ENCODE data around the gene OR8B8. TPM values are rescaled to one million over a fixed set of nuclear protein-coding genes. Genes with fewer than 3 reads are reported as not detected.

Gene OR8B8
- total RNA-seq, 1 experiment from 2014 or later, result not detected

GRCh38 chr11:124441081-124441480, 4.4 kb downstream of the OR8B8 start:
- ChIA-PET POLR2A (no interaction called here), CTCF (no interaction called here), RAD21 (ENCODE audit: low non-redundant PET in 1 of 2, low total read pairs in 2 of 2, uncharacterized antibody in 2 of 2, unreplicated experiment in 2 of 2) (no interaction called here)
- no peaks in the 10 kb centered on the region for H3K9me3 ChIP-seq (ENCODE audit: control insufficient read depth in 1 of 2, insufficient read depth in 1 of 2, low read depth in 1 of 2, low read length in 2 of 2)
- H3K27me3 ChIP-seq (ENCODE audit: insufficient read depth, low read length), result peaks cover 61% of the 10 kb centered on the region
- no peak for DNase-seq (ENCODE audit: low read depth, low spot score)
- no peaks in the 10 kb centered on the region for H3K4me1 ChIP-seq (ENCODE audit: control insufficient read depth in 1 of 2, insufficient read depth in 2 of 2, low read length in 2 of 2)
- H3K27ac ChIP-seq (ENCODE audit: low read depth, low read length), result no peak overlapping the region
- intact Hi-C loops (cut with micrococcal nuclease), result no loop called here
- H3K4me2 ChIP-seq (ENCODE audit: low read length), result no peak overlapping the region
- no peaks in the 10 kb centered on the region for H3K36me3 ChIP-seq (ENCODE audit: control insufficient read depth in 1 of 2, insufficient read depth in 2 of 2, low read length in 2 of 2)
- no peak overlapping the region for H3K9ac ChIP-seq (ENCODE audit: low read length)
- H4K20me1 ChIP-seq (ENCODE audit: insufficient read depth), result no peaks in the 10 kb centered on the region
- H3K79me2 ChIP-seq (ENCODE audit: insufficient read depth, low read length), result no peaks in the 10 kb centered on the region
- no peaks in the 10 kb centered on the region for H3K9me2 ChIP-seq (ENCODE audit: insufficient read depth)
- no peak overlapping the region for H3K4me3 ChIP-seq (replicated peaks in 1 of 2; ENCODE audit: low read depth in 1 of 2, low read length in 2 of 2)
- ATAC-seq, result no peak
- no peak for TF ChIP-seq SIN3A (IDR thresholded peaks at IDR 0.05; ENCODE audit: low read depth)
- TF ChIP-seq SP1 (IDR thresholded peaks at IDR 0.05; ENCODE audit: low read depth), result no peak
- TF ChIP-seq CTCF (IDR thresholded peaks at IDR 0.05 in 2 of 3, conservative IDR thresholded peaks at IDR 0.05 in 1 of 3; ENCODE audit: borderline replicate concordance in 1 of 3, insufficient read depth in 1 of 3, low read depth in 2 of 3, low read length in 2 of 3), result no peak
- TF ChIP-seq ZNF274 (IDR thresholded peaks at IDR 0.05; ENCODE audit: low read depth, low read length), result no peak
- no peak for TF ChIP-seq FOSL1 (IDR thresholded peaks at IDR 0.05; ENCODE audit: low read depth)
- TF ChIP-seq CBX3 (IDR thresholded peaks at IDR 0.05; ENCODE audit: low read depth), result no peak
- TF ChIP-seq ZBTB33 (IDR thresholded peaks at IDR 0.05; ENCODE audit: extremely low read depth, insufficient replicate concordance, low read length), result no peak
- TF ChIP-seq ZFX (IDR thresholded peaks at IDR 0.05), result no peak
- no peak for TF ChIP-seq REST (IDR thresholded peaks at IDR 0.05; ENCODE audit: low read depth)
- no peak for TF ChIP-seq EZH2phosphoT487 (IDR thresholded peaks at IDR 0.05; ENCODE audit: borderline replicate concordance)
- no peak for TF ChIP-seq MAX (IDR thresholded peaks at IDR 0.05)
- no peak for TF ChIP-seq YY1 (IDR thresholded peaks at IDR 0.05; ENCODE audit: extremely low read depth, insufficient replicate concordance, low read depth, low read length)
- BruUV-seq (replicated peaks), result no TSS peak
- no peak overlapping the region for H2AFZ ChIP-seq (ENCODE audit: low read depth, low read length, poor library complexity, severe bottlenecking)

All from HCT116 (cell line).